Activated naive CD8-positive, alpha-beta T cell treated with anti-CD3 and anti-CD28 coated beads, Interleukin-2, amount 10 ng/mL, durations not matched to agents 7 days and 5 days (primary cell): Measurements from ENCODE around the gene MPV17. TPM values are rescaled to one million over a fixed set of nuclear protein-coding genes. Genes with fewer than 3 reads are reported as not detected.
A peak's percentile ranks its signal among the peaks of the same experiment; 100 is the strongest.

Source experiments
- ATAC-seq: fragments of 150-1000 bp; cut with Tn5 transposase; one replicate; pipeline ENCODE4 v1.10.0; 2021; ENCODE audit warnings: low read depth, moderate library complexity
- POLR2A ChIA-PET: fragments of 350-600 bp; sonication (Branson Sonifier 250); formaldehyde crosslinking; loops from one replicate; lab custom pipeline; 2021; ENCODE audit warnings: antibody characterized with exemption; lab: Charles Lee
- DNase-seq: peaks from one replicate; pipeline ENCODE4 v3.0.0; 2021
- H3K27ac Mint-ChIP-seq: one replicate; pipeline ENCODE4 v1.8.0; 2022; ENCODE audit warnings: mild to moderate bottlenecking, mixed read lengths
- H3K27me3 Mint-ChIP-seq: one replicate; pipeline ENCODE4 v1.8.0; 2022; ENCODE audit warnings: mild to moderate bottlenecking, moderate library complexity, mixed read lengths
- H3K36me3 Mint-ChIP-seq: one replicate; pipeline ENCODE4 v1.8.0; 2021; ENCODE audit warnings: mild to moderate bottlenecking, mixed read lengths
- H3K4me1 Mint-ChIP-seq: one replicate; pipeline ENCODE4 v1.8.0; 2021; ENCODE audit warnings: mixed read lengths
- H3K4me3 Mint-ChIP-seq: one replicate; pipeline ENCODE4 v1.8.0; 2022; ENCODE audit warnings: mild to moderate bottlenecking, moderate library complexity, mixed read lengths
- H3K9me3 Mint-ChIP-seq: one replicate; pipeline ENCODE4 v1.8.0; 2021; ENCODE audit warnings: mixed read lengths
- total RNA-seq, 2 experiments: library from RNA; stranded (reverse); gene quantifications; one replicate each; pipeline ENCODE4 v1.2.3, GENCODE V29; 2021

Gene MPV17
- total RNA-seq, 2 experiments from 2014 or later: 93.4 to 100 TPM

DNA sequence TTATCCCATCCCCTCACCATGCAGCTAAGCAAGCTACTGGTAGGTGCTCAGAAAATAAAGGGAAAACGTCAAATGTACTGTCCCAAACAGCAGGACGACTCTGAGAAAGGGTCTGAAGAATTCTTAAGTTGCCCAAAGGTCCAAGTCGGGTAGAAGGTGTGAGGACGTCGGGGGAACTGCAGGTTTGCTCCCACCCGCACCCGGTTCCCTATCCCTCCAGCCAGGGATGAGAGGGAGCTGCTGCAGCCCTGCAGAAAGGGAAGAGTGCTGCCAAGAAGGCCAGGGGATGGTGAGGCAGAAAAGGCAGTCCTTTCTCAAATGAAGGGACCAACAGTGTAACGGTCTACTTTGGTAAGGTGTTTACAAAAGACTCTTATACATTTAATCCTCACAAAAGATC is 7.8 kb downstream of the MPV17 start:
- Mint-ChIP-seq H3K9me3 (no peaks in the 10 kb centered on the region), H3K4me1 (no peaks in the 10 kb centered on the region), H3K27me3 (no peaks in the 10 kb centered on the region), H3K27ac (no peak overlapping the region), H3K36me3 (peaks cover 2% of the 10 kb centered on the region), H3K4me3 (no peak overlapping the region)
- ATAC-seq (no peak), DNase-seq (no peak)
- POLR2A ChIA-PET: no interaction called here

DNA sequence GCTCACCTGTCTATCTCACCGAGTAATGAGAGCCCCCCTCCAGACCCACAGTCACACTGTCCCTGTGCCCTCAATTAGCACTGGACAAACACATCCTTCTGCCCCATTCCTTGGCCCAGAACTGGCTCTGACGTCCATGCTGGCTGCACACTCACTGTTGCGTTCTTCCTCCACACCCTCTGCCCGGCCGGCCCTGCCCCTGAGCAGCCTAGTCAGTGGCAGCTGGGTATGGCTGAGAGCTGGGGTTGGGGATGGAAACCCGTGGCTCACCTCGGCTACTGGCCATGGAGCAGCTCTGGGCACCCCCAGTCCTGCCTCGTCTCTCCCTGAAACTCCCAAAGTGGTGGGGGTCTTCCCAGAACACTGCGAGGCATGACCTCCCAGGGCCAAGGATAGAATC is 8.2 kb downstream of the MPV17 start:
- H3K27ac Mint-ChIP-seq: no peak overlapping the region
- H3K27me3 Mint-ChIP-seq: no peaks in the 10 kb centered on the region
- no peak overlapping the region for H3K4me3 Mint-ChIP-seq
- POLR2A ChIA-PET: no interaction called here
- DNase-seq (no peak), ATAC-seq (no peak)
- no peaks in the 10 kb centered on the region for H3K4me1 Mint-ChIP-seq
- no peaks in the 10 kb centered on the region for H3K9me3 Mint-ChIP-seq
- peaks cover 3% of the 10 kb centered on the region for H3K36me3 Mint-ChIP-seq

DNA sequence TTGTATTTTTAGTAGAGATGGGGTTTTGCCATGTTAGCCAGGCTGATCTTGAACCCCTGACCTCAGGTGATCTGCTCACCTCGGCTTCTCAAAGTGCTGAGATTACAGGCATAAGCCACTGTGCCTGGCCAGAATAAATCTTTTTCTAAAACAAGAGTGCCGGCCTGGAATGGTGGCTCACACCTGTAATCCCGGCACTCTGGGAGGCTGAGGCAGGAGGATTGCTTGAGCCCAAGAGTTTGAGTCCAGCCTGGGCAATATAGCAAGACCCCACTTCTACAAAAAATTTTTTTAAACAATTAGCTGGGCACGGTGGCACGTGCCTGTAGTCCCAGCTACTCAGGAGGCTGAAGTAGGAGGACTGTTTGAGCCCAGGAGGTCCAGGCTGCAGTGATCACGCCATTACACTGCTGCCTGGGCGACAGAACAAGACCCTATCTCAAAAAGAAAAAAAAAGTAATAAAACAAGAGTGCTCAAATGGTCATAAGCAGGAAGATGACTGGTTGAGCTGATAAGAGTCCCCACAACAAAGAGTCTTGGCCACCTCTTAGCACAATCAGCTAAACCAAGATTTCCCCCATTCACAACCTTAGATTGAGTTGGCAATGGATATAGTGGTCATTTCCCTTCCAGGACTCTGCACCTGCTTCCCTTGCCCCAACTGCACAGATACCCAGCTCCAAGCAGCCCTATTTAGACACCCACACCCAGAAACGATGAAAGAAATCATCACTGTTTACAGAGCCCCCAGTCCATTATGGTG is 8.8 kb downstream of the MPV17 start:
- H3K27ac Mint-ChIP-seq: no peak overlapping the region
- no peak for DNase-seq
- H3K9me3 Mint-ChIP-seq: no peaks in the 10 kb centered on the region
- H3K27me3 Mint-ChIP-seq: no peaks in the 10 kb centered on the region
- POLR2A ChIA-PET: interaction anchor here (0.6 kb wide), 1 partner anchor 54 kb away, joined by 3 read pairs; no protein-coding TSS in a partner anchor
- no peak overlapping the region for H3K4me3 Mint-ChIP-seq
- no peaks in the 10 kb centered on the region for H3K4me1 Mint-ChIP-seq
- H3K36me3 Mint-ChIP-seq: peaks cover 6% of the 10 kb centered on the region
- no peak for ATAC-seq

DNA sequence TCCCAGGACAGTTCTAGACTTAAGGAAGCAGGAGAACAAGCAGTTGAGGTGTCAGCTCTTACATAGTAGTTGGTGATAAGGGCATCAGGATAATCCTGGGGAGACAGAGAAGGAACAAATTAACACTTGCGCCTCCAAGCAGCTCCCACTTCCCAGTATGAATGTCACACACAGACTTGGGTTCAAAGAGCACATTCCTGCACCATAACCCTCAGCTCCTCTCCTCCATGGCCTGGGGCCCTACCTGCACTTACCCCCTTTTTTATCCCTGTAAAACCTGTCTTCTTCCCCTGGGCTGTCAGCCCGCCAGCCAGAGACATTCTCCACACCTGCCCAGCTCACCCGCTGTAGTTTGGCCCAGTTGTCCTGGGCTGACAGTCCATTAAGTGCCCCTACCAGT is 10.7 kb downstream of the MPV17 start:
- POLR2A ChIA-PET: no interaction called here
- DNase-seq: no peak
- Mint-ChIP-seq H3K9me3 (no peaks in the 10 kb centered on the region), H3K4me3 (no peak overlapping the region), H3K27ac (no peak overlapping the region), H3K36me3 (peaks cover 9% of the 10 kb centered on the region), H3K27me3 (peaks cover 2% of the 10 kb centered on the region), H3K4me1 (peaks cover 1% of the 10 kb centered on the region)
- no peak for ATAC-seq

DNA sequence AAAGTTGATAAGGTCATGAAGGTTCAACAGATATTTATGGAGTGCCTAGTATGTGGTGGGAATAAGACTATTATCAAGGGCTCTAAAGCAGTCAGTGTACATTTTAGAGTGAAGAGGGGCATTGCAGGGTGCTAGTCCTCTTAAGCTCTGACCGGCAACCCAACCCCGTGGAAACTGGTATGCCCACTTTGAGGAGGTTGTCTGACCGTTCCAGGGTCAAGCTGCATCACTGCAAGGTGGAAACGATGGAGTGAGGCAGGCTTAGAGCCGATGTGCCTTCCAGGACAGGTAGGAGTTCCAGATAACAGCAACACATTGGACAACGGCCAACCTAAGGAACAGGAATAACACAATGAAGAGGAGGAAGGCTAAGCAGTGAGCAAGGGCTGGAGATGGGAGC is 13.2 kb downstream of the MPV17 start:
- DNase-seq: no peak
- no peak overlapping the region for H3K27ac Mint-ChIP-seq
- no peak for ATAC-seq
- peaks cover 7% of the 10 kb centered on the region for H3K36me3 Mint-ChIP-seq
- peaks cover 2% of the 10 kb centered on the region for H3K4me1 Mint-ChIP-seq
- no peaks in the 10 kb centered on the region for H3K9me3 Mint-ChIP-seq
- no peak overlapping the region for H3K4me3 Mint-ChIP-seq
- POLR2A ChIA-PET: no interaction called here
- peaks cover 11% of the 10 kb centered on the region for H3K27me3 Mint-ChIP-seq

DNA sequence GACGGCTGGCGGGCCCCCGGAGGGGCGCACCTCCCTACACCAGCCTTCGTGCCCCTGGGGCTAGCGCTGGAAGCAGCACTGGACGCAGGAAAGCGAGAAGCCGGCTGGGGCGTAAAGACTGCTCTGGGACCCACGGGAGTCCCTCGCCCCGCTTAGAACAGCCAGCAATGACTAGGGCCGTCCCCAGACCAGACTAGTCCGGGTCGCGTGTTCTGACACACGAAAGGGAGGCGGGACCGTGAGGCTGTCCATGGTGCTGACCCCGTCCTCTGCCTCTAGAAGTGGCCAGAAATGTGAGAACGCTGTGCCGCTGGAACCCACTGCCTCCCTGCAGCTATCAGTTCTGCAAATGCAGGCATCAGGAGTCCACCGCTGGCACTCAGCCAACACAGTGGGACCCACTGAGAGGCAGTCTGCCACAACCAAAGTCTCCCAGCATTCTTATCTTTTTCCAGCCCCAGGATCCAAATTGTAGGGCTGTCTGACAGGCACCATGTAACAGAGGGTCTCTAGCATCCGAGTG is 14.5 kb downstream of the MPV17 start, which contains the start of gene UCN:
UCN (minus strand) TSS at position 87 of the 523 bp plus-strand sequence. CDS start 550 bp downstream, outside the sequence.
- ATAC-seq (no peak), DNase-seq (no peak)
- POLR2A ChIA-PET: interaction anchor here (0.7 kb wide), 1 partner anchor 1129 kb away, joined by 3 read pairs; no protein-coding TSS in a partner anchor
- H3K9me3 Mint-ChIP-seq: no peaks in the 10 kb centered on the region
- H3K4me1 Mint-ChIP-seq: peaks cover 2% of the 10 kb centered on the region
- peak within 1 kb of the TSS; percentile 49 for H3K4me3 Mint-ChIP-seq
- peaks cover 14% of the 10 kb centered on the region for H3K27me3 Mint-ChIP-seq
- peaks cover 7% of the 10 kb centered on the region for H3K36me3 Mint-ChIP-seq
- no peak within 1 kb of the TSS for H3K27ac Mint-ChIP-seq

DNA sequence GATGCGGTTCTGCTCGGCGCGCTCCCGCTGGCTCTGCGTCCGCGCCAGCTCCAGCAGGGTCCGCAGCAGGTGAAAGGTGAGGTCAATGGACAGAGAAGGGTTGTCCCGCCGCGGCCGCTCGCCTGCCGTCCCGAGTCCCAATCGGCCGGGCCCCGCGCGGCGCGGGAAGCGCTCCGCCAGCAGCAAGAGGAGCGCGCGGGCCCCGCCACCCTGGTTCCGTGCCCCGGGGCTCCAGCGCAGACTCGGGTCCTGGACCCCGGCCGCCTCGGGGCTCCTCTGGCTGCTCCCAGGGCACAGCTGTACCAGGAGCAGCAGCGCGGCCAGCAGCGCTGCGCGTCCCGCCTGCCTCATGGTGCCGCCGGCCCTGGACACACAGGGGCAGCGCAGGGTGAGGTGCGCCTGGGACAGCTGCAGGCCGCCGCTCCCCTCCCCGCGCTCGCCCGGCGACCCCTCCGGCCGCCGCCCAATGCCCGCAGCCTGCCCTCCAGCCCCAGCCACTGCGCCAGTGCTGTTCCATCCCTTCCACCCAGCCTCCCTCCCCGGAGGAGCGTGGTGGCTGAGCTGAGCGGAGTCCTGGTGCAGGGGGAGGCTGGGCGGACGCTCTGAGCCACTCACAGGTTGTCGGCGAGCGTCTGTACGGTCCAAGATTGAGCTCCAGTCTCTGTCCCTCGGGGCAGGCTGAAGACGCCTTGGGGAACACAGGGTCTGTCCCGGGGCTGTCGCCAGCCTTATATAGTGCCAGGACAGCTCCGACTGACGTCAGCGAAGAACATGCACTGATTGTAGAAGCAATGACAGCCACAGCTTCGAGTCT is 15.1 kb downstream of the MPV17 start:
- no peaks in the 10 kb centered on the region for H3K9me3 Mint-ChIP-seq
- H3K4me3 Mint-ChIP-seq: peak overlapping the region; percentile 49
- peaks cover 14% of the 10 kb centered on the region for H3K27me3 Mint-ChIP-seq
- POLR2A ChIA-PET: interaction anchor here (0.7 kb wide), 1 partner anchor 1130 kb away, joined by 3 read pairs; no protein-coding TSS in a partner anchor
- DNase-seq: no peak
- H3K4me1 Mint-ChIP-seq: peaks cover 5% of the 10 kb centered on the region
- H3K36me3 Mint-ChIP-seq: peaks cover 7% of the 10 kb centered on the region
- no peak overlapping the region for H3K27ac Mint-ChIP-seq
- no peak for ATAC-seq

DNA sequence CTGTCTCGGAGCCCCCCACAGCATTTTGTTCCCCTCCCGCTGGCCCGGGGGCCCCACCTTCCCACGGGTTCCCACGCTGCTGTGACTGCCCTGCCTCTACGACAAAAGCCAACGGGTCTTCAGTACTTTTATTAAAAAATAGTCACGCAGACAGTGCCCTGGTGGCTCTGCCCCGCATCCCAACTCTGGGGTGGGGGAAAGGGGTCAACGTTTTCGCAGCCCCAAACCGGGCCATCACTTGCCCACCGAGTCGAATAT is 15.7 kb downstream of the MPV17 start:
- Mint-ChIP-seq H3K36me3 (peaks cover 7% of the 10 kb centered on the region), H3K27ac (no peak overlapping the region)
- POLR2A ChIA-PET: no interaction called here

DNA sequence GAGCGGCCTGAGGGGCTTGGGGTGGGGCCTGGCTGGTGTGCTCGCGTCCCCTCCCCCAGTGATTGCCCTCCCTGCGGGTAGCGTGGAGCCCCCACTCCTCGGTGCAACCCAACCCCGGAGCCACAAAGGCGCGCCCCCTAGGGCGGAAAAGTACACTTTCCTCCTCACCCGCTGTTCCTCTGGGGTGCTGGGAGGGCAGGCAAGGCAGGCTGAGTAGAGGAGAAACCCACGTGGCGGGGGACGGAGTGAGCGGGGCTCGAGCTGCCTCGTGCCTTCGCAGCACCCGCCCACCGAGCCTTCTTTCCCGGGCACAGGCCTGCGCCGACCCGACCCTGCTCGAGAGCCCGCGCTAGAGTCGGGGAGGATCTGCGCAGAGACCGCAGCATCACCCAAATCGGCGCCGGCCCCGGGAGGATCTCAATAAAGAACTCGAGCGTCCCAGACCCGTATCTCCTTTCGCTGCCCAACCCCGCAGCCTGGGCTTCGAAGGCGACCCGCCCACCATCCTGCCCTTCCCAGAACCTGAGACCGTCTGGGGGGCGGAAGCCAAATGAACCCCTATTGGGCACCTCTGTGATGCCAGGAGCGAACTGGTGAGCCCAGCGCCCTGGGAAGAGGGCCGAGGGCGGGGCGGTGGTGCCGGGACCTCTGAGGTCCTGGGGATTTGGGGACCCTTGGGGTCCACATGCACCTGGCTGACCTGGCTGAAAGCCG is 16.2 kb downstream of the MPV17 start:
- Mint-ChIP-seq H3K4me1 (peaks cover 7% of the 10 kb centered on the region), H3K9me3 (no peaks in the 10 kb centered on the region), H3K36me3 (peaks cover 7% of the 10 kb centered on the region), H3K27ac (no peak overlapping the region), H3K4me3 (peak overlapping the region; percentile 70), H3K27me3 (peaks cover 14% of the 10 kb centered on the region)
- ATAC-seq: peak; percentile 58
- DNase-seq: peak; percentile 66
- POLR2A ChIA-PET: no interaction called here

More for the DNA sequence above, 15.7 kb downstream of the MPV17 start:
- DNase-seq: no peak
- ATAC-seq: no peak
- Mint-ChIP-seq H3K4me1 (peaks cover 7% of the 10 kb centered on the region), H3K9me3 (no peaks in the 10 kb centered on the region), H3K27me3 (peaks cover 14% of the 10 kb centered on the region), H3K4me3 (peak overlapping the region; percentile 49)

DNA sequence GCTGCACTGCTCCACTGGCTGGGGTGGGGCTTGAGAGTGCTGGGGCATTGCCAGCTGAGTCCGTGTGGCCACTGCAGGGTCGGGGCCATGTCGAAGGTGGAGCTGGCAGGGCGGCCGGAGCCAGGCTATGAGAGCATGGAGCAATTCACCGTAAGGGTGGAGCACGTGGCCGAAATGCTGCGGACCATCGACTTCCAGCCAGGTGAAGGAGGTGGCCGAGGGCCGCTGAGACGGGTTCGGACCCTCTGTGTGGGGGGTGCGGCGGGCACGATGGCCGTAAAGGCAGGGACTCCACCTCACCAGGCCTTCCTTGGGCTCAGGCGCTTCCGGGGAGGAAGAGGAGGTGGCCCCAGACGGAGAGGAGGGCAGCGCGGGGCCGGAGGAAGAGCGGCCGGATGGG is 16.8 kb downstream of the MPV17 start:
- Mint-ChIP-seq H3K36me3 (peaks cover 7% of the 10 kb centered on the region), H3K4me1 (peaks cover 7% of the 10 kb centered on the region), H3K27ac (no peak overlapping the region), H3K4me3 (peak overlapping the region; percentile 70), H3K9me3 (no peaks in the 10 kb centered on the region), H3K27me3 (peaks cover 14% of the 10 kb centered on the region)
- ATAC-seq (peak; percentile 46), DNase-seq (no peak)
- POLR2A ChIA-PET: no interaction called here

DNA sequence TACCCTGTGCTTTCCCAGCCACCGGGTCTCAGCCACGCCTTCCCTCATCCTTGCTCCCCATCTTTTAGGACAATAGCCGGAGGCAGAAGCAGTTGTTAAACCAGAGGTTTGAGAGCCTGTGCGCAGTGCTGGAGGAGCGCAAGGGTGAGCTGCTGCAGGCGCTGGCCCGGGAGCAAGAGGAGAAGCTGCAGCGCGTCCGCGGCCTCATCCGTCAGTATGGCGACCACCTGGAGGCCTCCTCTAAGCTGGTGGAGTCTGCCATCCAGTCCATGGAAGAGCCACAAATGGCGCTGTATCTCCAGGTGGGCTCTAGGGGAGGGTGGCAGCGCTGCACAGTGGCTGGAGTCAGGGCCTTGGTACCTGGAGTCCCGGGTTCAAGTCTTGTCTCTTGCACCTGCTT is 17.4 kb downstream of the MPV17 start:
- Mint-ChIP-seq H3K27me3 (peaks cover 14% of the 10 kb centered on the region), H3K4me3 (no peak overlapping the region), H3K36me3 (peaks cover 7% of the 10 kb centered on the region), H3K4me1 (peaks cover 7% of the 10 kb centered on the region), H3K9me3 (no peaks in the 10 kb centered on the region), H3K27ac (no peak overlapping the region)
- no peak for DNase-seq
- no peak for ATAC-seq
- POLR2A ChIA-PET: no interaction called here

DNA sequence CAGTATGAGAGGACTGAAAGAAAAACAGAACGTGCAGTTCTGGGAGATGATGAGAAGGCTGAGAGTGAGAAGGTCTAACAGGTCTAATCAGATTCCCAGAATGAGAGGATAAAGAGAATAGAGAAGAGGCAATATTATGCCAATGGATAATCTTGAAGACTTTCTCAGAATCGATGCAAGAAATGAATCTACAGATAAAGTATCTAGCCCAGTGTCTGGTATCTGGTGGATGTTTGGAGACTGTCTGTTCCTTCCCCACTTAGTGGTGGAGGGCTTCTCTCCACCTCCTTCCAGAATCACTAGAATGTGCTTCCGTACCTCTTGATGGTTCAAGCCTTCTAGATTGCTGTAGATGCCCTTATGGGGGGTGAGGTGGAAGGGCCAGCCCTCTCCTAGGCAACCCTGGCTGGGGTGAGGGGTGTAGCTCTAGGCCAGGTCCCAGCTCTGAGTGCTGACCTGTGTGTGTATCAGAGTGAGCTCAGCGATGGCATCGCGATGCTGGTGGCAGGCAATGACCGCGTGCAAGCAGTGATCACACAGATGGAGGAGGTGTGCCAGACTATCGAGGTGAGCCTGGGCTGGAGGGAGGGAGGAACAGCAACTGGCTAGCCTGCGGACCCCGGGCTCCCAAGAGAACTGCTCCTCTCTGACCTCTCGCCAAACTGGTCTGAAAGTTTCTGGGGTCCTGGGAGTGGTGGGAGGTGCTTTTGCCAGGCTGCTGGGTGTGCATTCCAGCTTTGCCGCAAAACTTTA is 18.2 kb downstream of the MPV17 start:
- DNase-seq (no peak), ATAC-seq (no peak)
- POLR2A ChIA-PET: no interaction called here
- Mint-ChIP-seq H3K4me3 (no peak overlapping the region), H3K27me3 (peaks cover 14% of the 10 kb centered on the region), H3K27ac (peak overlapping the region; percentile 30), H3K4me1 (peaks cover 7% of the 10 kb centered on the region), H3K9me3 (no peaks in the 10 kb centered on the region), H3K36me3 (peaks cover 6% of the 10 kb centered on the region)
